Liver (tissue), 9 donors: ENCODE measurements around the gene MRPL42. TPM values are rescaled to one million over a fixed set of nuclear protein-coding genes. Genes with fewer than 3 reads are reported as not detected.
"Not testable (repeated sequence)": the region's sequence is repeated elsewhere in the genome, so short reads cannot be mapped to it uniquely, and the experiment has no call there.

Source experiments
- DNase-seq: peaks from one replicate; pipeline ENCODE4 v3.0.0-alpha.2; 2017; ENCODE audit warnings: low spot score
- H3K27ac ChIP-seq, 2 donors: one replicate each; pipeline ENCODE4 v1.7.0; 2013; ENCODE audit warnings: inconsistent platforms in 2 of 2, low read length in 2 of 2, control low read depth in 1 of 2, low read depth in 1 of 2, mild to moderate bottlenecking in 1 of 2
- H3K27me3 ChIP-seq, 4 donors: one replicate each; pipeline versions ENCODE4 v1.6.1 to v1.7.0; 2013; ENCODE audit warnings: low read length in 3 of 4, inconsistent platforms in 1 of 4, mild to moderate bottlenecking in 1 of 4, moderate library complexity in 1 of 4; ENCODE audit not compliant: control insufficient read depth in 4 of 4, insufficient read depth in 4 of 4
- H3K36me3 ChIP-seq, 4 donors: one replicate each; pipeline versions ENCODE4 v1.6.1 to v1.7.0; 2013; ENCODE audit warnings: low read length in 3 of 4, mild to moderate bottlenecking in 3 of 4, low read depth in 1 of 4, moderate library complexity in 1 of 4; ENCODE audit not compliant: control insufficient read depth in 4 of 4, insufficient read depth in 3 of 4
- H3K4me1 ChIP-seq, 4 donors: one replicate each; pipeline versions ENCODE4 v1.6.1 to v1.7.0; 2013; ENCODE audit warnings: low read length in 3 of 4, mild to moderate bottlenecking in 3 of 4, moderate library complexity in 1 of 4; ENCODE audit not compliant: control insufficient read depth in 4 of 4, insufficient read depth in 4 of 4
- H3K4me3 ChIP-seq, 3 donors: one replicate each; pipeline versions ENCODE4 v1.6.1 to v1.7.0; 2013; ENCODE audit warnings: low read length in 3 of 3, control low read depth in 1 of 3, low read depth in 1 of 3, mild to moderate bottlenecking in 1 of 3
- H3K9ac ChIP-seq, 2 donors: one replicate each; pipeline ENCODE4 v1.7.0; 2013; ENCODE audit warnings: low read length in 2 of 2, mild to moderate bottlenecking in 2 of 2, moderate library complexity in 2 of 2, control low read depth in 1 of 2, low read depth in 1 of 2
- H3K9me3 ChIP-seq, 4 donors: one replicate each; pipeline versions ENCODE4 v1.6.1 to v1.7.0; 2013; ENCODE audit warnings: low read length in 3 of 4; ENCODE audit not compliant: control insufficient read depth in 4 of 4
- FOXA1 ChIP-seq: IDR thresholded peaks from 2 replicates; pipeline ENCODE4 v1.6.1; 2016; ENCODE audit warnings: antibody characterized with exemption
- HNF4A ChIP-seq, 2 donors: conservative IDR thresholded peaks; 2 replicates each; pipeline ENCODE4 v1.6.1; 2016; ENCODE audit warnings: antibody characterized with exemption in 2 of 2, mild to moderate bottlenecking in 2 of 2
- RAD21 ChIP-seq, 2 donors: IDR thresholded peaks; 2 replicates each; pipeline ENCODE4 v1.6.1; 2016; ENCODE audit warnings: antibody characterized with exemption in 2 of 2, mild to moderate bottlenecking in 2 of 2
- RXRA ChIP-seq, 2 donors: IDR thresholded peaks; 2 replicates each; pipeline ENCODE4 v1.6.1; 2017 to 2018; ENCODE audit warnings: antibody characterized with exemption in 2 of 2, mild to moderate bottlenecking in 1 of 2
- SP1 ChIP-seq: IDR thresholded peaks from 2 replicates; pipeline ENCODE4 v1.6.1; 2018; ENCODE audit warnings: antibody characterized with exemption, mild to moderate bottlenecking
- YY1 ChIP-seq: IDR thresholded peaks from 2 replicates; pipeline ENCODE4 v1.6.1; 2016; ENCODE audit warnings: antibody characterized with exemption, mild to moderate bottlenecking
- WGBS: extraction: QIAGEN DNeasy Blood & Tissue Kit; methylation state at CpG from one replicate; pipeline ENCODE4 v1.1.7; 2013; 5-methylcytosine and 5-hydroxymethylcytosine counted together
- polyA plus RNA-seq, 2 donors: library from polyadenylated mRNA; stranded (reverse) in 1 of 2; unstranded in 1 of 2; fragments of 200-250 nt in 1 of 2; fragments of >200 nt in 1 of 2; fragmentation: Nextera tagmentation in 1 of 2; extraction: Ambion mirVana in 1 of 2; gene quantifications; one replicate each; pipeline versions ENCODE4 v1.2.1 to v1.2.3, GENCODE V29; 2013 to 2015
- total RNA-seq, 2 donors: library from RNA; depleted of rRNA; stranded (reverse); fragments of >200 nt; gene quantifications; one replicate each; pipeline ENCODE4 v1.2.3, GENCODE V29; 2014
- TF ChIP-seq, protein P1 (sequence below): IDR thresholded peaks from 2 replicates; pipeline ENCODE4 v1.6.1; 2016; ENCODE audit warnings: antibody characterized with exemption, mild to moderate bottlenecking
- TF ChIP-seq, protein P2 (sequence below): IDR thresholded peaks from 2 replicates; pipeline ENCODE4 v1.6.1; 2016; ENCODE audit warnings: antibody characterized with exemption
- TF ChIP-seq, protein P3 (sequence below): IDR thresholded peaks from 2 replicates; pipeline ENCODE4 v1.6.1; 2016; ENCODE audit warnings: antibody characterized with exemption
- donor health status: healthy.
- donor health status: healthy.
- donor health status: healthy.
- donor health status: healthy.
- donor health status: healthy.

The MRPL42 gene
- total and polyA plus RNA-seq, 4 donors = 20.4 to 38.8 (median 33.3) TPM

DNA sequence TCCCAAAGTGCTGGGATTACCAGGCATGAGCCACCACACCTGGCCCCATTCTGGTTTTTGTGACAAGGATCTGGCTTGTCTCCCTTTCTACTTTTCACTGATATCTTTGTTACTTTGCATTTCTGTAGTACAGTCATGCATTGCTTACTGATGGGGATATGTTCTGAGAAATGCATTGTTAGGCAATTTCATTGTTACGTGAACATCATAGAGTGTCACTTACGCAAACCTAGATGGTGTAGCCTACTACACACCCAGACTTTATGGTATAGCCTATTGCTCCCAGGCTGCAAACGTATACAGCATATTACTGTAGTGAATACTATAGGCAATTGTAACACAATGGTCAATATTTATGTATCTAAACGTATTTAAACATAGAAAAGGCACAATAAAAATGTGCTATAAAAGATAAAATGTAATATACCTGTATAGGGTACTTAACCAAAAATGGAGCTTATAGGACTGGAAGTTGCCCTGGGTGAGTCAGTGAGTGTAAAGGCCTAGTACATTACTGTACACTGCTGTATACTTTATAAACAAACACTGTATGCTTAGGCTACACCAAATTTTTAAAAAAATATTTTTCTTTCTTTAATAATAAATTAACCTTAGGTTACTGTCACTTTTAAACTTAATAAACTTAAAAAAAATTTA is 16.0 kb downstream of the MRPL42 start:
- H3K27me3 ChIP-seq = no peaks in the 10 kb centered on the region
- peaks cover 9 to 35% (median 28%) of the 10 kb centered on the region in 4 donors for H3K36me3 ChIP-seq
- WGBS = 89% methylated on average over 4 of the region's 4 CpGs
- no peak for DNase-seq
- no peaks in the 10 kb centered on the region for H3K9me3 ChIP-seq
- H3K4me3 ChIP-seq = no peak overlapping the region
- H3K4me1 ChIP-seq = peaks cover 0 to 4% (median 2%) of the 10 kb centered on the region in 4 donors
- H3K9ac ChIP-seq = no peak overlapping the region
- H3K27ac ChIP-seq = no peak overlapping the region
- TF ChIP-seq RXRA (IDR thresholded peaks at IDR 0.05) = no peak
- TF ChIP-seq RAD21 (IDR thresholded peaks at IDR 0.05) = no peak
- TF ChIP-seq, protein P1, sequence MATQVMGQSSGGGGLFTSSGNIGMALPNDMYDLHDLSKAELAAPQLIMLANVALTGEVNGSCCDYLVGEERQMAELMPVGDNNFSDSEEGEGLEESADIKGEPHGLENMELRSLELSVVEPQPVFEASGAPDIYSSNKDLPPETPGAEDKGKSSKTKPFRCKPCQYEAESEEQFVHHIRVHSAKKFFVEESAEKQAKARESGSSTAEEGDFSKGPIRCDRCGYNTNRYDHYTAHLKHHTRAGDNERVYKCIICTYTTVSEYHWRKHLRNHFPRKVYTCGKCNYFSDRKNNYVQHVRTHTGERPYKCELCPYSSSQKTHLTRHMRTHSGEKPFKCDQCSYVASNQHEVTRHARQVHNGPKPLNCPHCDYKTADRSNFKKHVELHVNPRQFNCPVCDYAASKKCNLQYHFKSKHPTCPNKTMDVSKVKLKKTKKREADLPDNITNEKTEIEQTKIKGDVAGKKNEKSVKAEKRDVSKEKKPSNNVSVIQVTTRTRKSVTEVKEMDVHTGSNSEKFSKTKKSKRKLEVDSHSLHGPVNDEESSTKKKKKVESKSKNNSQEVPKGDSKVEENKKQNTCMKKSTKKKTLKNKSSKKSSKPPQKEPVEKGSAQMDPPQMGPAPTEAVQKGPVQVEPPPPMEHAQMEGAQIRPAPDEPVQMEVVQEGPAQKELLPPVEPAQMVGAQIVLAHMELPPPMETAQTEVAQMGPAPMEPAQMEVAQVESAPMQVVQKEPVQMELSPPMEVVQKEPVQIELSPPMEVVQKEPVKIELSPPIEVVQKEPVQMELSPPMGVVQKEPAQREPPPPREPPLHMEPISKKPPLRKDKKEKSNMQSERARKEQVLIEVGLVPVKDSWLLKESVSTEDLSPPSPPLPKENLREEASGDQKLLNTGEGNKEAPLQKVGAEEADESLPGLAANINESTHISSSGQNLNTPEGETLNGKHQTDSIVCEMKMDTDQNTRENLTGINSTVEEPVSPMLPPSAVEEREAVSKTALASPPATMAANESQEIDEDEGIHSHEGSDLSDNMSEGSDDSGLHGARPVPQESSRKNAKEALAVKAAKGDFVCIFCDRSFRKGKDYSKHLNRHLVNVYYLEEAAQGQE = no peak
- TF ChIP-seq, protein P2, sequence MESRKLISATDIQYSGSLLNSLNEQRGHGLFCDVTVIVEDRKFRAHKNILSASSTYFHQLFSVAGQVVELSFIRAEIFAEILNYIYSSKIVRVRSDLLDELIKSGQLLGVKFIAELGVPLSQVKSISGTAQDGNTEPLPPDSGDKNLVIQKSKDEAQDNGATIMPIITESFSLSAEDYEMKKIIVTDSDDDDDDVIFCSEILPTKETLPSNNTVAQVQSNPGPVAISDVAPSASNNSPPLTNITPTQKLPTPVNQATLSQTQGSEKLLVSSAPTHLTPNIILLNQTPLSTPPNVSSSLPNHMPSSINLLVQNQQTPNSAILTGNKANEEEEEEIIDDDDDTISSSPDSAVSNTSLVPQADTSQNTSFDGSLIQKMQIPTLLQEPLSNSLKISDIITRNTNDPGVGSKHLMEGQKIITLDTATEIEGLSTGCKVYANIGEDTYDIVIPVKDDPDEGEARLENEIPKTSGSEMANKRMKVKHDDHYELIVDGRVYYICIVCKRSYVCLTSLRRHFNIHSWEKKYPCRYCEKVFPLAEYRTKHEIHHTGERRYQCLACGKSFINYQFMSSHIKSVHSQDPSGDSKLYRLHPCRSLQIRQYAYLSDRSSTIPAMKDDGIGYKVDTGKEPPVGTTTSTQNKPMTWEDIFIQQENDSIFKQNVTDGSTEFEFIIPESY = no peak
- TF ChIP-seq, protein P3, sequence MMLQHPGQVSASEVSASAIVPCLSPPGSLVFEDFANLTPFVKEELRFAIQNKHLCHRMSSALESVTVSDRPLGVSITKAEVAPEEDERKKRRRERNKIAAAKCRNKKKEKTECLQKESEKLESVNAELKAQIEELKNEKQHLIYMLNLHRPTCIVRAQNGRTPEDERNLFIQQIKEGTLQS = no peak
- TF ChIP-seq SP1 = no peak

DNA sequence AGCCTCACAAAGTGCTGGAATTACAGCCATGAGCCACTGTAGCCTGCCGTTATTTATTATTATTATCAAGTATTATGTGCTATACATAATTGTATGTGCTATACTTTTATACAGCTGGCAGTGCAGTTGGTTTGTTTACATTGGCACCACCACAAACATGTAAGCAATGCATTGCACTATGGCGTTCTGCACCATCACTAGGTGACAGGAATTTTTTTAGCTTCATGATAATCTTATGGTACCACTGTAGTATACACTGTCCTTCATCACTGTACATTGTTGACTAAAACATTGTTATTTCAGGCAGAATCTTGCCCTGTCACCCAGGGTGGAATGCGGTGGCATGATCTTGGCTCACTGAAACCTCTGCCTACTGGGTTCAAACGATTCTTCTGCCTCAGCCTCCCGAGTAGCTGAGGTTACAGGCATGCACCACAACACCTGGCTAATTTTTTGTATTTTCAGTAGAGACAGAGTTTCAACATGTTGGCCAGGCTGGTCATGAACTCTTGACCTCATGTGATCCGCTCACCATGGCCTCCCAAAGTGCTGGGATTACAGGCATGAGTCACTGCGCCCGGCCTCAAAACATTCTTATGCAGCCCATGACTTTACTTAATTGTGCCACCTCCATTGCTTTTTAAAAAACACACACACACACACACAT is 17.1 kb downstream of the MRPL42 start:
- Histone ChIP-seq H3K9me3 (no peaks in the 10 kb centered on the region), H3K4me3 (no peak overlapping the region), H3K27ac (no peak overlapping the region), H3K4me1 (peaks cover 0 to 4% (median 2%) of the 10 kb centered on the region in 4 donors), H3K27me3 (no peaks in the 10 kb centered on the region), H3K36me3 (peaks cover 10 to 42% (median 31%) of the 10 kb centered on the region in 4 donors), H3K9ac (no peak overlapping the region)
- peak in 1 of 2 donors; percentile 11 for TF ChIP-seq HNF4A (conservative IDR thresholded peaks at IDR 0.05)
- peak; percentile 57 to 70 for TF ChIP-seq RXRA (IDR thresholded peaks at IDR 0.05)
- peak; percentile 21 for TF ChIP-seq YY1
- TF ChIP-seq FOXA1 = no peak
- 74% methylated on average over 8 of the region's 8 CpGs for WGBS
- DNase-seq = no peak

DNA sequence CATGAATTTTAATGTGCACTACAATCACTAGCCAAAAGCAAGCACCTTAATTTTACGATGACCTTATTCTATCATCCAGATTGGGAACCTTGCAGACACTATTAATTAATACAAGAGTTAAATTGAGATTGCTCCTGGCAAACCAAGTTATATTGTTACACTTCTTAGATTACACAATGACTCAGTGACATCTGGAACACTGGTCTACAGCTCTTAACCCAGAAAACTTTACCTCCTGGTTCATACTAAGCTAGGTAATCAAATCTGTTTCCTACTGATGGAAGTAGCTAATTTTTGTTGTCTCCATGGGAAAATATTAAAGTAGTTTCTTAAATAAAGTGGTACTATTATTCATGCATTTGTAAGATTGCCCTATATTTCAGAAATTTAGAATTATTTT is 25.5 kb downstream of the MRPL42 start:
- not testable (repeated sequence) for H3K27ac ChIP-seq, H3K9ac ChIP-seq, DNase-seq, H3K4me3 ChIP-seq, H3K4me1 ChIP-seq, H3K9me3 ChIP-seq, H3K27me3 ChIP-seq
- no CpG with 5 or more reads among the region's 1 CpG for WGBS
- peaks cover 1 to 28% (median 20%) of the 10 kb centered on the region in 4 donors for H3K36me3 ChIP-seq
